ENCODE measurements around the gene NACC2.
A peak's percentile ranks its signal among the peaks of the same experiment; 100 is the strongest.

Gene NACC2

DNA sequence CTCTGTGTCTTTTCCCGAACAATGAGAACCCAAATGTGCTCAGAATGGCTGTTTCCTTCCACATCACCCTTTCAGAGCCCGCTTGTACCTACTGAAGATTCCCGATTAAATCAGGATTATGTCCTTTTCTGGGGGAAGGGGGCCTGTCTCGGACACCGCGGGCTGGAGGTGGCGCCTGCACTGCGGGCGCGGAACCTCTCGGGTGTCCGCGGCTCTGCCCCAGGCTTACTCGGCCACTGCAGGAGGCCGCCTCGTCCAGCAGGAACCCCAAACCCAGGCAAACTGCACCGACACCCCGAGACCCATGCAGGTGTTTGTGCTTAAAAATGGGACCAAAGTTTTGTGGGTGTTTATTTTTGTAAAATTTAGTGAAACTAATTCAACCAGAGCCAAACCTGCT, 32.2 kb upstream of the NACC2 start:
- TF ChIP-seq, protein P1, sequence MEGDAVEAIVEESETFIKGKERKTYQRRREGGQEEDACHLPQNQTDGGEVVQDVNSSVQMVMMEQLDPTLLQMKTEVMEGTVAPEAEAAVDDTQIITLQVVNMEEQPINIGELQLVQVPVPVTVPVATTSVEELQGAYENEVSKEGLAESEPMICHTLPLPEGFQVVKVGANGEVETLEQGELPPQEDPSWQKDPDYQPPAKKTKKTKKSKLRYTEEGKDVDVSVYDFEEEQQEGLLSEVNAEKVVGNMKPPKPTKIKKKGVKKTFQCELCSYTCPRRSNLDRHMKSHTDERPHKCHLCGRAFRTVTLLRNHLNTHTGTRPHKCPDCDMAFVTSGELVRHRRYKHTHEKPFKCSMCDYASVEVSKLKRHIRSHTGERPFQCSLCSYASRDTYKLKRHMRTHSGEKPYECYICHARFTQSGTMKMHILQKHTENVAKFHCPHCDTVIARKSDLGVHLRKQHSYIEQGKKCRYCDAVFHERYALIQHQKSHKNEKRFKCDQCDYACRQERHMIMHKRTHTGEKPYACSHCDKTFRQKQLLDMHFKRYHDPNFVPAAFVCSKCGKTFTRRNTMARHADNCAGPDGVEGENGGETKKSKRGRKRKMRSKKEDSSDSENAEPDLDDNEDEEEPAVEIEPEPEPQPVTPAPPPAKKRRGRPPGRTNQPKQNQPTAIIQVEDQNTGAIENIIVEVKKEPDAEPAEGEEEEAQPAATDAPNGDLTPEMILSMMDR (conservative IDR thresholded peaks at IDR 0.05; ENCODE audit: low read length), result no peak
- H3K4me3 ChIP-seq (ENCODE audit: low read length), result no peak overlapping the region
- DNase-seq (ENCODE audit: low read depth), result no peak

DNA sequence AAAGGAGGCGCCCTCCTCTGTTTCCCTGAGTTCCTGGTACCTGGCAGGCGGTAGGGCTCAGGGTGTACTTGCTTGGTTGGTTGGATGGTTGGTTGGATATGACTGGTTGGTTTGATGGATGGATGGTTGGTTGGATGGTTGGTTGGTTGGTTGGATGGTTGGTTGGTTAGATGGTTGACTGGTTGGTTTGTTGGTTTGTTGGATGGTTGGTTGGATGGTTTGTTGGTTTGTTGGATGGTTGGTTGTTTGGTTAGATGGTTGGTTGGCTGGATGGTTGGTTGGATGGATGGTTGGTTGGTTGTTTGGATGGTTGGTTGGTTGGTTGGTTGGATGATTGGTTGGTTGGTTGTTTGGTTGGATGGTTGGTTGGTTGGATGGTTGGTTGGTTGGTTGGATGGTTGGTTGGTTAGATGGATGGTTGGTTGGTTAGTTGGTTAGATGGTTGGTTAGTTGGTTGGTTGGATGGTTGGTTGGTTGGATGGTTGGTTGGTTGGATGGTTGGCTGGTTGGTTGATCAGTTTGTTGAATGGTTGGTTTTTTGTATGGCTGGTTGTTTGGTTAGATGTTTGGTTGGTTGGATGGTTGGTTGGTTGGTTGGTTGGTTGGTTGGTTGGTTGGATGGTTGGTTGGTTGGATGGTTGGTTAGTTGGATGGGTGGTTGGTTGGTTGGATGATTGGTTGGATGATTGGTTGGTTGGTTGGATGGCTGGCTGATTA, 30.0 kb upstream of the NACC2 start:
- no peak for DNase-seq (ENCODE audit: low read depth)
- TF ChIP-seq, protein P1 (conservative IDR thresholded peaks at IDR 0.05; ENCODE audit: low read length), result no peak
- H3K4me3 ChIP-seq (ENCODE audit: low read length), result no peak overlapping the region

DNA sequence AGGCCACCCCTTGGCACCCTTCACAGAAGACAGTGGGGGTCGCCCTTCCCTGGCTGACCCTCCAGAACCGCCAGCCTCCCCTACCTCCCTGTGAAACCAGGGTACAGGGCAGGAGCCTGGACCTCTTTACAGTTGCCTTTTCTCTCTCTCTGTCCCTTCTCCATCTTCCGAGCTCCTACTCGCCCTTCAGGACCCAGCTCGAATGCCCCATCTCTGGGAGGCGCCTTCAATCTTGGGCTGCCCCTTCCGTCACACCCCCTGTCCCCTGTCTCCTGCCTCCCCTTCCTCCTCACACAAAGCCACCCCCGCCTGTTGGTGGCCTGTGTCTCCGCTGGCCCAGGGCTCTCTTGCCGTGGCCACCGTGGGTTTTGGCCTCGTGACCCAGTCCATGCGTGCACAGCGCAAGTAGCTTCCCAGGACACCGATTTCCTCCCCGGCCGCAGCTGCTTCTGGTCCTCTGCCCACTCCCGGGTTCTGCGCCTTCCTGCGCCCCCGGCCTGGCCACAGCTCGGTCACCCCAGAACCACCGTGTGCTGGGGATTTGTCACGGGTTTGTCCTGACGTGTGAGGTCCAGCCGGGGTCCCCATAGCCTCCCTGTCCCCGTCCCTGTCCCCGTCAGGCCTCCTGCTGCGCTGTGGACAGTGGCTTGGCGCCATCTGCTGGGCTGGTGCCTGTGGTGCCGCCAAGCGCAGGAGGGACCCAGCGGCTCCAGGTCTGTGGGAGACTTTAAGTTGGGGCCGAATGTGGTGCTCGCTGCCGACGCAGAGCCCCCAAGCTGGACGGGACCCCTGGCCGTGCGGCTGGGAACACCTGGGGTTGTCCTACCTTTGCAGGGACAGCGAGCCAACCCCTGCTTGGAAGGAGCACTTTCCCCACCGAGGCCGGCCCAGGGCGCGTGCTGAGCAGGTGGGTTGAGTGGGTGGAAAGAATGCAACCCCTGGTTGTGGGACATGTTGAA, 27.6 kb upstream of the NACC2 start:
- DNase-seq (ENCODE audit: low read depth), result peak; percentile 34
- TF ChIP-seq, protein P1 (conservative IDR thresholded peaks at IDR 0.05; ENCODE audit: low read length), result peak; percentile 87
- H3K4me3 ChIP-seq (ENCODE audit: low read length), result peak overlapping the region; percentile 43

DNA sequence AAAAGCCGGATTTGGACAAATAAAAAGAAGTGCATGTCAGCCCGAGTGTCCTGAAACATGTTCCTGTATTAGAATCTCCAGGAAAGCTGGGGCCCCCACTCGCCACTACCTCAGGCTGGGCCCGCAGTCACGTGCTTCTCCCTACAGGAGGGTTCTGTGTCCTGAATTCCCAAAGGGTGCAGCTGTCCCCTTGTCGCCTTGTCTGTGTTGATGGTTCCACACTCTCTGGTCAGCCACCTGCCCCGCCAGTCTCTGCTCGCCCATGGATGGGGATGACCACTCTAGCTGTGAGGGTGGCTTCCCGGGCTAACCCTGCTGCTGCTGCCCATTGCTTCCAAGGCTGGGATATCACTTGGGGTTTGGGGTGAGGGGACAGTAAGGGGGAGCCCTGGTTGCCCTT, 26.7 kb upstream of the NACC2 start:
- no peak for DNase-seq (ENCODE audit: low read depth)

DNA sequence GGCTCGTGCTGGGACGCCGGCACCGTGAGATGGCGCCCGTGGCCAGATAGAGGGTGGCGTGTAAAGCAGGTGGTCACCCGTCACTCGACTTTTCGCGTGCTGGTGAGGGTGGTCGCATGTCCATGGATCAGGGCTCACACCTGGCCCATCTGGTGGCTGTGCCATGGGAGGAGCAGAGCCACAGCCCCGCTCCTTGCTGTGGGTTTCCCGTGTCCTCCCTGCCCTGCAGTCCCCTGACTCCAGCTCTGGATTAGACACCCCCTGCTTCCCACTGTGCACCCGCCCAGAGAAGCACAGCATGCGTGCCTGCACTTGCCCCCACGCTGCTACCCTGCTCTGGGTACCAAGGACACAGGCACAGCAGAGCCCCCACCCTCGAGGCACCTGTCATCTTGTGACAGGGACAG, 25.4 kb upstream of the NACC2 start:
- H3K4me3 ChIP-seq (ENCODE audit: low read length), result no peak overlapping the region
- TF ChIP-seq, protein P1 (conservative IDR thresholded peaks at IDR 0.05; ENCODE audit: low read length), result no peak
- no peak for DNase-seq (ENCODE audit: low read depth)

More for the DNA sequence above, 26.7 kb upstream of the NACC2 start:
- no peak overlapping the region for H3K4me3 ChIP-seq (ENCODE audit: low read length)
- TF ChIP-seq, protein P1 (conservative IDR thresholded peaks at IDR 0.05; ENCODE audit: low read length), result no peak

DNA sequence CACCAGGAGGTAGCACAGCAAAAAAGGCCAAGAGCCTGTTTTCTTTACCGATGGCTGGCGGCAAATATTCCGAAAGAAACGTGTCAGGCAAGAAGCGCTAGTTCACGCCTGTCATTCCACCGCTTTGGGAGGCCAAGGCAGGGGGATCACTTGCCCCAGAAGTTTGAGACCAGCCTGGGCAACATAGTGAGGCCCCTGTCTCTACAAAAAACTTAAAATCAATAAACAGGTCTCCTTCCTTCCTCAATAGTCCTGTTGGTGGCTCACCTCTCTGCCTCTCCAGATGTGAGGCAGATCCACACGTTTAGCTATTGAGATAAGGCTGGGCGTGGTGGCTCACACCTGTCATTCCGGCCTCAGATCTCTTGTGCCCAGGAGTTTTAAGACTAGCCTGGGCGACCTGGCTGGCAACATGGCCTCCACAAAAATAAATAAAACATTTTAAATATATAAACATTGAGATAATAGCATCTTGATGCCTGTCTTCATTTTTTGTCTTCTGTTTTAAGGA, 24.8 kb upstream of the NACC2 start:
- peak overlapping the region; percentile 68 for H3K4me3 ChIP-seq (ENCODE audit: low read length)
- DNase-seq (ENCODE audit: low read depth), result no peak

More for the DNA sequence above, 24.8 kb upstream of the NACC2 start:
- TF ChIP-seq, protein P1 (conservative IDR thresholded peaks at IDR 0.05; ENCODE audit: low read length), result 0 out of 2 replicates have a peak, but pooled peaks have one; percentile 12

All from AG10803 (cell line).